Measurements from ENCODE around the gene SRR. TPM values are rescaled to one million over a fixed set of nuclear protein-coding genes. Genes with fewer than 3 reads are reported as not detected.

Gene SRR
- total RNA-seq, 1 donor = 20.6 TPM

DNA sequence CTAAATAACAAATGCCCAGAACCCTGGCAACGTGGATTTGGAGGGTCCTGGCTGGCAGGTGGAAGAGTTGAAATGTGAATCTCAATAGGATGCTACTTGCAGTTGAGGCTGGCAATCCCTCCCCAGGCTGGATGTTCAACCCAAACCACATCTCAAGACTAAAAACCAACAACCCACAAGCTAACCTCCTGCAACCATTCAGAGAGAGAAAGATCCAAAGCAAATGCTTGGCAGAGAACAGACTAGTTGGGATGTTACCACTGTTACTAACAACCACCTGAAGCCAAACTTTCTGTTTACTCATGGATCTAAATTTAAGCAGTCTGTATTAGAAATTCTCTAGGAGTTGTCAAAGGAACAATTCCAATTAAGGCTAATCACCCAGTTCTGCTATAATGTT is 28.0 kb upstream of the SRR start:
- Histone ChIP-seq H3K4me3 (ENCODE audit: insufficient read depth, low read length) (no peak overlapping the region), H3K4me2 (ENCODE audit: insufficient read depth, low read length) (no peak overlapping the region), H3K36me3 (ENCODE audit: insufficient read depth, low read length) (peaks cover 23% of the 10 kb centered on the region), H3K9me3 (ENCODE audit: low read depth, low read length) (no peaks in the 10 kb centered on the region), H2AFZ (ENCODE audit: low read length) (no peak overlapping the region), H3K27ac (ENCODE audit: low read depth, low read length) (no peak overlapping the region), H3K4me1 (ENCODE audit: insufficient read depth, low read length) (no peaks in the 10 kb centered on the region), H3K79me2 (ENCODE audit: insufficient read depth, low read length) (no peaks in the 10 kb centered on the region), H3K27me3 (ENCODE audit: insufficient read depth, low read length) (no peaks in the 10 kb centered on the region), H4K20me1 (ENCODE audit: insufficient read depth, low read length) (no peaks in the 10 kb centered on the region)
- no peak for DNase-seq (ENCODE audit: insufficient read length, low spot score, missing footprints)
- TF ChIP-seq, protein P1, sequence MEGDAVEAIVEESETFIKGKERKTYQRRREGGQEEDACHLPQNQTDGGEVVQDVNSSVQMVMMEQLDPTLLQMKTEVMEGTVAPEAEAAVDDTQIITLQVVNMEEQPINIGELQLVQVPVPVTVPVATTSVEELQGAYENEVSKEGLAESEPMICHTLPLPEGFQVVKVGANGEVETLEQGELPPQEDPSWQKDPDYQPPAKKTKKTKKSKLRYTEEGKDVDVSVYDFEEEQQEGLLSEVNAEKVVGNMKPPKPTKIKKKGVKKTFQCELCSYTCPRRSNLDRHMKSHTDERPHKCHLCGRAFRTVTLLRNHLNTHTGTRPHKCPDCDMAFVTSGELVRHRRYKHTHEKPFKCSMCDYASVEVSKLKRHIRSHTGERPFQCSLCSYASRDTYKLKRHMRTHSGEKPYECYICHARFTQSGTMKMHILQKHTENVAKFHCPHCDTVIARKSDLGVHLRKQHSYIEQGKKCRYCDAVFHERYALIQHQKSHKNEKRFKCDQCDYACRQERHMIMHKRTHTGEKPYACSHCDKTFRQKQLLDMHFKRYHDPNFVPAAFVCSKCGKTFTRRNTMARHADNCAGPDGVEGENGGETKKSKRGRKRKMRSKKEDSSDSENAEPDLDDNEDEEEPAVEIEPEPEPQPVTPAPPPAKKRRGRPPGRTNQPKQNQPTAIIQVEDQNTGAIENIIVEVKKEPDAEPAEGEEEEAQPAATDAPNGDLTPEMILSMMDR (IDR thresholded peaks at IDR 0.05; ENCODE audit: extremely low read depth, low read depth, low read length) = no peak

DNA sequence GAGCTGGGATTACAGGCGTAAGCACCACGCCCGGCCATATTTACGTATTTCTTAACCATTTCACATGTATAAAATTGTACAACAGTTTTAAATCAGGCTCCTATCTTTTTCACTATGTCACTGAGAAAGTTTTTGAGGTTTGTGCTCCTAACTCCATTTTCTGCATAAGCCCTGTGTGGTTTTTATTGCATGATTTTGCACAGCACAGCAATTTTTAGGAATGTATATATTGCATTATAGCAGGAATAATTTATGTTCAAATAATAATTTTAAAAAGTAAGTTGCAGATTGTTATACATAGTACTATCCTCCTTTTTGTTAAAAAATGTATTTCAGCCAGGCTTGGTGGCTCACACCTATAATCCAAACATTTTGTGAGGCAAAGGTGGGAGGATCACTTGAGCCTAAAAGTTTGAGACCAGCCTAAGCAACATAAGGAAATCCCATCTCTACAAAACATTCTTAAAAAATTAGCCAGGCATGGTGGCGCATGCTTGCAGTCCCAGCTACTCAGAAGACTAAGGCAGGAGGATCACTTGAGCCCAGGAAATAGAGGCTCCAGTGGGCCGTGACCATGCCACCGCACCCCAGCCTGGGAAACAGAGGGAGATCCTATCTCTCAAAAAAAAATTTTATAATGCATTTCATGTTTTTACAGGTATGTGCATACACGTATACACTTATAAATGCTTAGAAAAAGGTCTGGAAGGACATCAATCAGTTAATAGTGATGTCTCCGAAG is 26.1 kb upstream of the SRR start:
- H3K9me3 ChIP-seq (ENCODE audit: low read depth, low read length) = no peaks in the 10 kb centered on the region
- peaks cover 38% of the 10 kb centered on the region for H3K36me3 ChIP-seq (ENCODE audit: insufficient read depth, low read length)
- no peak for DNase-seq (ENCODE audit: insufficient read length, low spot score, missing footprints)
- no peaks in the 10 kb centered on the region for H3K4me1 ChIP-seq (ENCODE audit: insufficient read depth, low read length)
- H3K79me2 ChIP-seq (ENCODE audit: insufficient read depth, low read length) = no peaks in the 10 kb centered on the region
- no peaks in the 10 kb centered on the region for H3K27me3 ChIP-seq (ENCODE audit: insufficient read depth, low read length)
- TF ChIP-seq, protein P1 (IDR thresholded peaks at IDR 0.05; ENCODE audit: extremely low read depth, low read depth, low read length) = no peak
- H3K4me3 ChIP-seq (ENCODE audit: insufficient read depth, low read length) = no peak overlapping the region
- H3K4me2 ChIP-seq (ENCODE audit: insufficient read depth, low read length) = no peak overlapping the region
- no peaks in the 10 kb centered on the region for H4K20me1 ChIP-seq (ENCODE audit: insufficient read depth, low read length)
- H2AFZ ChIP-seq (ENCODE audit: low read length) = no peak overlapping the region
- no peak overlapping the region for H3K27ac ChIP-seq (ENCODE audit: low read depth, low read length)

DNA sequence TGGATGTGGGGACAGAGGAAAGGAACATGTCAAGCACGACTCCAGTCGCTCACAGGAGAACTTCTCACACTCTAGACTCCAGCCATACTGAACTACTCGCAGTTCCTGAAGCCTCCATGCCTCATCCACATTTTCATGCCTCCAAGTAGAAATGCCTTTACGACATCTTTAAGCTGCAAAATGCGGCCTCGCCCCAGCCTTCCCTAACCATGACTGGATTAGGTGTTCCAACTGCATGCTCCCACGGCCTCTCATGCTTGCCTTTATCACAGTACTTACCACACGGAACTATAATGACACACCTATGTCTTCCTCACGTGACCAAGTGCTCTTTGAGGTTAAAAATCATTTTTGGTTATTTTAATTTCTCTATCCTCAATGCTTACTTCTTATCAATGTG is 24.0 kb upstream of the SRR start:
- DNase-seq (ENCODE audit: insufficient read length, low spot score, missing footprints) = no peak
- Histone ChIP-seq H3K36me3 (ENCODE audit: insufficient read depth, low read length) (peaks cover 48% of the 10 kb centered on the region), H3K27ac (ENCODE audit: low read depth, low read length) (no peak overlapping the region), H2AFZ (ENCODE audit: low read length) (no peak overlapping the region), H3K79me2 (ENCODE audit: insufficient read depth, low read length) (no peaks in the 10 kb centered on the region), H3K4me2 (ENCODE audit: insufficient read depth, low read length) (no peak overlapping the region), H4K20me1 (ENCODE audit: insufficient read depth, low read length) (no peaks in the 10 kb centered on the region), H3K27me3 (ENCODE audit: insufficient read depth, low read length) (no peaks in the 10 kb centered on the region), H3K9me3 (ENCODE audit: low read depth, low read length) (no peaks in the 10 kb centered on the region), H3K4me1 (ENCODE audit: insufficient read depth, low read length) (peaks cover 3% of the 10 kb centered on the region), H3K4me3 (ENCODE audit: insufficient read depth, low read length) (no peak overlapping the region)
- TF ChIP-seq, protein P1 (IDR thresholded peaks at IDR 0.05; ENCODE audit: extremely low read depth, low read depth, low read length) = no peak

DNA sequence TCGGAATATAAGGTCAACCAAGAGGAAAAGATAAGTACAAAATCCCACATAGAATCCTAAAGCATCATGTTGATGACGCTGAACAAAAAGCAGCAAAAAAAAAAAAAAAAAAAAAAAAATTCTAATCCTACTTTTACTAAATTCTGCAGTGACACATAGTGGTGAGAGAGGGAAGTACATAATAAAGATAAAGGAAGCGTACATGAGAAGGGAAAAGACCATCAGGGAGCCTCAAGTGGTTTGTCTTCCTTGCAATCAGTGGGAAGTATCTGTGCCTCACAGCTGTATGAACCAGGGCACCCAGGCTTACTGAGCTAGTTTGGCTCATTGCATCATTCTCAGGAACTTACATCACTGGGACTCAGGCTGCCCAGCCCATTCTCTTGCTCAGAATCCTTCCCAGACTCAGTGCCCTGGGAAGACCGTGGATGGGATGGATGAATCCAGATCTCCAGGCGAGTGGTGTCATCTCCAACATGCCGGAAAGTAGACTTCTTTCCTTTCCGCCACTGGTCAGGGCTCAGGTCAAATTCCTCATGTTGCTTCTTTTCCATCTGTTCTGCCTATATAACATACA is 21.4 kb upstream of the SRR start:
- no peak overlapping the region for H3K4me2 ChIP-seq (ENCODE audit: insufficient read depth, low read length)
- H3K9me3 ChIP-seq (ENCODE audit: low read depth, low read length) = no peaks in the 10 kb centered on the region
- no peaks in the 10 kb centered on the region for H4K20me1 ChIP-seq (ENCODE audit: insufficient read depth, low read length)
- no peaks in the 10 kb centered on the region for H3K27me3 ChIP-seq (ENCODE audit: insufficient read depth, low read length)
- H3K79me2 ChIP-seq (ENCODE audit: insufficient read depth, low read length) = no peaks in the 10 kb centered on the region
- peaks cover 3% of the 10 kb centered on the region for H3K4me1 ChIP-seq (ENCODE audit: insufficient read depth, low read length)
- peak overlapping the region; percentile 67 for H3K27ac ChIP-seq (ENCODE audit: low read depth, low read length)
- no peak overlapping the region for H2AFZ ChIP-seq (ENCODE audit: low read length)
- peak; percentile 73 for DNase-seq (ENCODE audit: insufficient read length, low spot score, missing footprints)
- H3K36me3 ChIP-seq (ENCODE audit: insufficient read depth, low read length) = peaks cover 47% of the 10 kb centered on the region
- no peak overlapping the region for H3K4me3 ChIP-seq (ENCODE audit: insufficient read depth, low read length)
- TF ChIP-seq, protein P1 (IDR thresholded peaks at IDR 0.05; ENCODE audit: extremely low read depth, low read depth, low read length) = peak; percentile 72

Data from osteoblast (primary cell).